Liver (tissue), 3 donors: ENCODE measurements around the gene EPB41L4A.

Source experiments
- CTCF ChIP-seq: fragments of 150-350 bp; IDR thresholded peaks from 2 replicates; pipeline ENCODE4 v1.5.1; 2017; ENCODE audit warnings: improper control_type of control experiment, low read depth, low read length; ENCODE audit not compliant: missing input control
- EGR1 ChIP-seq, 2 donors: IDR thresholded peaks; 2 replicates each; pipeline ENCODE4 v1.6.1; 2016 to 2018; ENCODE audit warnings: antibody characterized with exemption in 2 of 2, low read depth in 2 of 2
- FOXA1 ChIP-seq: IDR thresholded peaks from 2 replicates; pipeline ENCODE4 v1.6.1; 2016; ENCODE audit warnings: antibody characterized with exemption
- HNF4G ChIP-seq: IDR thresholded peaks from 2 replicates; pipeline ENCODE4 v1.6.1; 2016; ENCODE audit warnings: antibody characterized with exemption
- JUND ChIP-seq, 2 donors: IDR thresholded peaks; 2 replicates each; pipeline ENCODE4 v1.6.1; 2016; ENCODE audit warnings: antibody characterized with exemption in 2 of 2
- MAX ChIP-seq: IDR thresholded peaks from 2 replicates; pipeline ENCODE4 v1.6.1; 2016; ENCODE audit warnings: antibody characterized with exemption
- RAD21 ChIP-seq, 2 donors: IDR thresholded peaks; 2 replicates each; pipeline ENCODE4 v1.6.1; 2016; ENCODE audit warnings: antibody characterized with exemption in 2 of 2, mild to moderate bottlenecking in 2 of 2
- REST ChIP-seq: IDR thresholded peaks from 2 replicates; pipeline ENCODE4 v1.6.1; 2016; ENCODE audit warnings: antibody characterized with exemption, mild to moderate bottlenecking
- RXRA ChIP-seq, 2 donors: IDR thresholded peaks; 2 replicates each; pipeline ENCODE4 v1.6.1; 2017 to 2018; ENCODE audit warnings: antibody characterized with exemption in 2 of 2, mild to moderate bottlenecking in 1 of 2
- SP1 ChIP-seq: IDR thresholded peaks from 2 replicates; pipeline ENCODE4 v1.6.1; 2018; ENCODE audit warnings: antibody characterized with exemption, mild to moderate bottlenecking
- YY1 ChIP-seq: IDR thresholded peaks from 2 replicates; pipeline ENCODE4 v1.6.1; 2016; ENCODE audit warnings: antibody characterized with exemption, mild to moderate bottlenecking
- donor health status: healthy.
- donor health status: healthy.

- TF ChIP-seq YY1 = no peak
- no peak for TF ChIP-seq CTCF
- no peak for TF ChIP-seq REST
- no peak for TF ChIP-seq HNF4G
- TF ChIP-seq MAX = no peak
- TF ChIP-seq FOXA1 = no peak
- TF ChIP-seq EGR1 (IDR thresholded peaks at IDR 0.05; ENCODE audit: low read depth in 2 of 2) = no peak
- no peak for TF ChIP-seq JUND (IDR thresholded peaks at IDR 0.05)
- no peak for TF ChIP-seq SP1
- TF ChIP-seq RXRA (IDR thresholded peaks at IDR 0.05) = no peak
- no peak for TF ChIP-seq RAD21 (IDR thresholded peaks at IDR 0.05)
Measured at GRCh38 chr5:112263469-112263868, 155.6 kb downstream of the EPB41L4A start.
